ENCODE results near the gene KRTCAP3. TPM values are rescaled to one million over a fixed set of nuclear protein-coding genes. Genes with fewer than 3 reads are reported as not detected.
A peak's percentile ranks its signal among the peaks of the same experiment; 100 is the strongest.
"Not testable (repeated sequence)": the region's sequence is repeated elsewhere in the genome, so short reads cannot be mapped to it uniquely, and the experiment has no call there.

Gene KRTCAP3, protein sequence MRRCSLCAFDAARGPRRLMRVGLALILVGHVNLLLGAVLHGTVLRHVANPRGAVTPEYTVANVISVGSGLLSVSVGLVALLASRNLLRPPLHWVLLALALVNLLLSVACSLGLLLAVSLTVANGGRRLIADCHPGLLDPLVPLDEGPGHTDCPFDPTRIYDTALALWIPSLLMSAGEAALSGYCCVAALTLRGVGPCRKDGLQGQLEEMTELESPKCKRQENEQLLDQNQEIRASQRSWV
- polyA plus RNA-seq (ENCODE audit: insufficient read length in 3 of 3) = 1 to 10 TPM; 5.6 to 8.1 (median 6.5) TPM

GRCh38 chr2:27441958-27442919, at the start of gene KRTCAP3:
TSS of gene KRTCAP3 (plus strand) at chr2:27442381. CDS start at chr2:27442413, 32 bp downstream.
- DNase-seq (ENCODE audit: low read depth in 3 of 3, low spot score in 2 of 3) = no peak

GRCh38 chr2:27393225-27393624, 49.0 kb upstream of the KRTCAP3 start:
- no peak for DNase-seq (ENCODE audit: low read depth in 3 of 3, low spot score in 2 of 3)

- DNase-seq (ENCODE audit: low read depth in 3 of 3, low spot score in 2 of 3) = no peak
Observed at GRCh38 chr2:27398962-27399361, 43.2 kb upstream of the KRTCAP3 start.

DNA sequence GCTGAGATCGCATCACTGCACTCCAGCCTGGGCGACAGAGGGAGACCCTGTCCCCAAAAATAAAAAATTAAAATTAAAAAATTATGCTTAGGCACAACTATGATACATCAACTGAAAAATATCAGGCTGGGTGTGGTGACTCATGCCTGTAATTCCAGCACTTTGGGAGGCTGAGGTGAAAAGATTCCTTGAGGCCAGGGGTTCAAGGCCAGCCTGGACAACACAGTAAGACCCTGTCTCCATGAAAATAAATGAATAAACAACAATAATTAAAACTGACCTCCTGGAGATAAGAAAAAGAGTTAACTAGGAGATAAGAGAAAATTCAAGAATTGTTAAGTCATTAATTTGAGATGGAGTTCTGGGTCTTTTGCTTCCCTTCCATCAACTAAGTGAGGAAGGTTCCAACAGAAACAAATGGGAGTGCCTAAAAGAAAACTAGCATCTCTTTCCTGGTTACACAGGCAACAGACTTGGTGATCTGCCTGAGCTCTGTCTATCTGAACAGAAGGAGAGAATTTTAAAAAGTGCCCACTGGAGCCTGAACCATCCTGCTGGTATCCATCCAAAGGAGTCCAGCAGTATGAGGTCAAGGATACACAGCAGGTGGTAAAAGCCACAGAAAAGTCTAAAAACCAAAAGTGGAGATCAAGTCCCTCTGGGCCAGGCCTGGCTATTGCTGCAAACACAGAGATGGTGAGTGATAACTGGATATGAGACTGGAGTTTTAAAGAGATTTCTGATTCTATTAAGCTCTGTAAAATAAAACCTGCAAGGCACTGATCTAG, 41.6 kb upstream of the KRTCAP3 start:
- DNase-seq (ENCODE audit: low read depth in 3 of 3, low spot score in 2 of 3) = no peak

DNA sequence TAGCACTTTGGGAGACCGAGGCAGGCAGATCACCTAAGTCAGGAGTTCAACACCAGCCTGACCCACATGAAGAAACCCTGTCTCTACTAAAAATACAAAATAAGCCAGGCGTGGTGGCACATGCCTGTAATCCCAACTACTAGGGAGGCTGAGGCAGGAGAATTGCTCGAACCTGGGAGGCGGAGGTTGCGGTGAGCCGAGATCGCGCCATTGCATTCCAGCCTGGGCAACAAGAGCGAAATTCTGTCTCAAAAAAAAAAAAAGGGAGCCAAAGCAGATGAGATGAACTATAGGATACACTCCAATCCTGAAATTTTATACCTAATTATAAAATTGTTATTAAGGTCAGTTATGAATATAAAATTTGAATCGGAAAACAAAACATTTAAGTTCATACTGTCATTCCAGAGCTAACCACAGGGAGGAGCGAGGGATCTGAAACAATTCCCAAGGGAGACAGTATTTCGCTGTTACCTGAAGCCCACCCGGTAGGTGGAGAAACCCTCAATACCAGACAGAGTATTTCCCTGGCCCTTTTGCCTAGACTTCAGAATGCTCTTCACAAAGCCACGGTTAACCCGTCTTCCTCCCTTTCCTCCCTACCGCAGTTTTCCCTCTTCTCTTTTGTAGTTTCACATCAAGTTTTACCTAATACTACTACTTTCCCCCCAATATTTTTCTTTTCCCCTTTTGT, 34.2 kb upstream of the KRTCAP3 start:
- peak in 1 of 3 donors; percentile 18 for DNase-seq (ENCODE audit: low read depth in 3 of 3, low spot score in 2 of 3)

GRCh38 chr2:27408601-27409320, 33.4 kb upstream of the KRTCAP3 start:
- no peak for DNase-seq (ENCODE audit: low read depth in 3 of 3, low spot score in 2 of 3)

- DNase-seq (ENCODE audit: low read depth in 3 of 3, low spot score in 2 of 3) = peak; percentile 76 to 88 (median 85)
Observed at GRCh38 chr2:27409321-27410073, 32.7 kb upstream of the KRTCAP3 start, which contains the start of gene PPM1G. TSS of gene PPM1G (minus strand) at chr2:27409591. CDS start at chr2:27409422, 169 bp downstream.

GRCh38 chr2:27412419-27413152, 29.6 kb upstream of the KRTCAP3 start:
- DNase-seq (ENCODE audit: low read depth in 3 of 3, low spot score in 2 of 3) = no peak

GRCh38 chr2:27416151-27416550, 26.0 kb upstream of the KRTCAP3 start:
- no peak for DNase-seq (ENCODE audit: low read depth in 3 of 3, low spot score in 2 of 3)

GRCh38 chr2:27420996-27421395, 21.2 kb upstream of the KRTCAP3 start:
- DNase-seq (ENCODE audit: low read depth in 3 of 3, low spot score in 2 of 3) = no peak

- no peak for DNase-seq (ENCODE audit: low read depth in 3 of 3, low spot score in 2 of 3)
Observed at GRCh38 chr2:27421660-27422250, 20.4 kb upstream of the KRTCAP3 start.

DNA sequence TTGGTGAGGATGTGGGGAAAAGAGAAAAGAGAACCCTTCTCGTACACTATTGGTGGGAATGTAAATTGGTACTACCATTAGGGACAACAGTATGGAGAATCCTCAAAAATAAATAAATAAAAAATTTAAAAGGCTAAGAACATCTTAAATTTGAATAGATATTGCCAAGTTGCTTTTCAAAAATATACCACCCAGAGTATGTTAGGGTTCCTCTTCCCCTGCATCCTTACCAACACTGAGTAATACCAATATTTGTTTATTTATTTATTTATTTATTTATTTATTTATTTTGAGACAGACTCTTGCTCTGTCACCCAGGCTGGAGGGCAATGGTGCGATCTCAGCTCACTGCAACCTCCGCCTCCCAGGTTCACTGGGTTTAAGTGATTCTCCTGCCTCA, 19.2 kb upstream of the KRTCAP3 start:
- no peak for DNase-seq (ENCODE audit: low read depth in 3 of 3, low spot score in 2 of 3)

DNA sequence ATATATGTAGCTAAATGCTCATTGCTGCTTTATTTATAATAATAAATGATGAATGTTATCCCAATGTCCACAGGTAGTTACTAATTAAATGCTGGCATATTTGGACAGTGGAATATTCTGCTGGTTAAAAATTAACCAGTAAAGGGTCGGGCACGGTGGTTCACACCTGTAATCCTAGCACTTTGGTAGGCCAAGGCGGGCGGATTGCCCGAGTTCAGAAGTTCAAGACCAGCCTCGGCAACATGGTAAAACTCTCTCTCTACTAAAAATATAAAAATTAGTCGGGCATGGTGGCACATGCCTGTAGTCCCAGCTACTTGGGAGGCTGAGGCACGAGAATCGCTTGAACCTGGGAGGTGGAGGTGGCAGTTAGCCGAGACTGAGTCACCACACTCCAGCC, 17.1 kb upstream of the KRTCAP3 start:
- DNase-seq (ENCODE audit: low read depth in 3 of 3, low spot score in 2 of 3) = not testable (repeated sequence)

DNA sequence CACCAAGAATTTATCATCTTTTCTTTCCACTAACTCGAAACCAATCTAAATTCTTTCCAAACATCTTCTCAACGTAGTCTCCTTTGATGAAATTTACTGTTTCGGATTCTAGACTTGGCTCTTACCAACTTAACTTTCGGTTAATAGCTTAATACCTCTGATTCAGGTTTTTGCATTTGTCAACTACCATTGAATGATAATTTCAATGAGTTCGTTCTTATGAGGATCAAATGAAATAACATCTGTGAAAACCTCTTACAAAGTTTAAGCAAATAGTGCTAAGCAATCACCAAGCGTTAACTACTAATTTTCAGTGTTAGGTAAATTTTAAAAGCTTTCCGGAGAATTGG, 14.3 kb upstream of the KRTCAP3 start:
- DNase-seq (ENCODE audit: low read depth in 3 of 3, low spot score in 2 of 3) = no peak

DNA sequence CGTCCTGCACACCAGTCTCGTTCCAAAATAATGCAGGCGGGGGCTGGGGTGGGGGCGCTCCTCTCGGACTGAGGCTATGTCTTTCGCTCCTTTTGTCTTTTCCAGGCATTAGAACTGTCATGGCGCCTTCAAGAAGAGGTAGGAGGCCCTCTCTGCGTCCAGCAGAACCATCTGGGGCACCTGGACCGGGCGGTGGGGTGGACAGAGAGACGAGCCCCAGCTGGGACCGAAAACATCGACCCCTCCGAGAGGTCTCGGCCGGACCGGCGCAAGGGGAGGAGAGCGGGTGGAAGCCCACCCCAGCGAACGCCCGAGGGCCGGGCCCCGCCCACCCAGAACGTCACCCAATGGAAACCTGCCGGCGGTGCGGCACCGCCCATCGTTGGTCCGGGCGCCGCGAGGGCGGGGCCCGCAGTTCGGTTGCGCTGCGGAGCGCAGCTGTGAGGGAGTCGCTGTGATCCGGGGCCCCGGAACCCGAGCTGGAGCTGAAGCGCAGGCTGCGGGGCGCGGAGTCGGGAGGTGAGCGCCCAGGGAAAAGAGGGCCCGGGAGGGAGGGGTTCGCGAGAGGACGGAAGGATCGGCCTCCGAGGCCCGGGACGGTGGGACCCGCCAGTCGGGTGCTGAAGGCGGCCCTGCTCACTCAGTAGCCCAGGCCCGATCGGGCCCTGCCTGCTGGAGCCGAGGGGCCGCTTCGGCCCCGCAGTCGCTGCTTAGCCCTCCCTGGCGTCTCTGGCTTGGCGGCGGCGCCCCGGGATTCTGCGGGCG, 13.8 kb upstream of the KRTCAP3 start, which contains the start of gene NRBP1:
Gene NRBP1 (plus strand): TSS at position 419 of the 765 bp plus-strand sequence. CDS start 4,643 bp downstream, outside the sequence.
- peak; percentile 84 to 87 (median 85) for DNase-seq (ENCODE audit: low read depth in 3 of 3, low spot score in 2 of 3)

DNA sequence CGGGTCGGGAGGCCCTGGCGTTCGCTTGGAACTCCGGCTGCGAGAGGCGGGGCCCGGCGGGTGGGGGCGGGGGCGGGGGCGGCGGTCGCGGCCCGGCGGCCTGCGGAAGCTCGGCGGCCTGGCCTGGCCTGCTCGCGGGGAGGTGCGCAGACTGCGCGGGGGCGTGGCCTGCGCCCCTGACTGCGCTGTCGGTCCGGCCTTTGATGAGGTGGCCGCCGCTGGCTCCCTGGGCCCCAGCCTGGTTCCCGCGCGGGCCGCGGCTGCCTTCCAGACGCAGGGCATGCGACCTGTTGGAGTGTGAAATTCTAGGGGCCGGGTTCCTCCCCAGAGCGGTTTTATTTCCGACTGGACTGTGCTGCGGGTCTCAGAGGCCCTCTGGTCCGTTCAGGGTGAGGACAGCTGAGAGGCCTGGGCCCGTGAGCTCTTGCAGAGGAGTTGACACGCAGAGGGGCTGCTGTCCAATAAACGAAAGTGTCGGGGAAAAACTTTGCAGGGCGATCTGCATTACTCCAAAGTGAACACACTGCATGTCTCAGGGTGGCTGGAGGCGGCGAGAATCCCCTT, 13.1 kb upstream of the KRTCAP3 start:
- peak in 2 of 3 donors; percentile 67 to 71 for DNase-seq (ENCODE audit: low read depth in 3 of 3, low spot score in 2 of 3)

GRCh38 chr2:27431395-27431794, 10.8 kb upstream of the KRTCAP3 start:
- no peak for DNase-seq (ENCODE audit: low read depth in 3 of 3, low spot score in 2 of 3)

Data from right renal cortex interstitium (tissue), 3 donors.